Stimulated activated naive CD8-positive, alpha-beta T cell treated with anti-CD3 and anti-CD28 coated beads, Interleukin-15, amount 100 ng/mL, for 72 hours (primary cell): Measurements from ENCODE around the gene SPNS2.

Experiments
- ATAC-seq: fragments of 150-1000 bp; cut with Tn5 transposase; 2 replicates; pipeline ENCODE4 v1.10.0; 2021; ENCODE audit warnings: mild to moderate bottlenecking, moderate library complexity
- DNase-seq, 2 donors: peaks; one replicate each; pipeline ENCODE4 v3.0.0; 2021 to 2022
- H3K27ac Mint-ChIP-seq, 2 donors: one replicate each; pipeline ENCODE4 v1.8.0; 2022; ENCODE audit warnings: mild to moderate bottlenecking in 2 of 2, mixed read lengths in 2 of 2, moderate library complexity in 2 of 2
- H3K27me3 Mint-ChIP-seq: one replicate; pipeline ENCODE4 v1.8.0; 2022; ENCODE audit warnings: mixed read lengths
- H3K4me1 Mint-ChIP-seq: one replicate; pipeline ENCODE4 v1.8.0; 2022; ENCODE audit warnings: mild to moderate bottlenecking, mixed read lengths
- H3K4me3 Mint-ChIP-seq, 2 donors: one replicate each; pipeline ENCODE4 v1.8.0; 2022; ENCODE audit warnings: mild to moderate bottlenecking in 2 of 2, mixed read lengths in 2 of 2, moderate library complexity in 1 of 2
- H3K9me3 Mint-ChIP-seq, 2 donors: one replicate each; pipeline ENCODE4 v1.8.0; 2022; ENCODE audit warnings: mixed read lengths in 2 of 2

Gene SPNS2

GRCh38 chr17:4555873-4556759 lies 57.4 kb downstream of the SPNS2 start:
- H3K27ac Mint-ChIP-seq, result peak overlapping the region; percentile 97 to 99
- no peak for DNase-seq
- H3K27me3 Mint-ChIP-seq, result no peaks in the 10 kb centered on the region
- H3K4me1 Mint-ChIP-seq, result peaks cover 42% of the 10 kb centered on the region
- ATAC-seq, result no peak
- no peaks in the 10 kb centered on the region for H3K9me3 Mint-ChIP-seq
- peak overlapping the region; percentile 88 to 91 for H3K4me3 Mint-ChIP-seq

- ATAC-seq (no peak), DNase-seq (no peak)
- no peaks in the 10 kb centered on the region for H3K27me3 Mint-ChIP-seq
- H3K9me3 Mint-ChIP-seq, result no peaks in the 10 kb centered on the region
- H3K27ac Mint-ChIP-seq, result no peak overlapping the region
- H3K4me3 Mint-ChIP-seq, result no peak overlapping the region
- H3K4me1 Mint-ChIP-seq, result peaks cover 44% of the 10 kb centered on the region
Measured at GRCh38 chr17:4556996-4557395, 58.3 kb downstream of the SPNS2 start.

GRCh38 chr17:4557626-4558346 lies 59.1 kb downstream of the SPNS2 start:
- Mint-ChIP-seq H3K27me3 (no peaks in the 10 kb centered on the region), H3K9me3 (no peaks in the 10 kb centered on the region), H3K4me3 (no peak overlapping the region), H3K27ac (peak overlapping the region; percentile 67 to 86), H3K4me1 (peaks cover 52% of the 10 kb centered on the region)
- no peak for ATAC-seq
- DNase-seq, result no peak

- Mint-ChIP-seq H3K9me3 (no peaks in the 10 kb centered on the region), H3K27ac (peak overlapping the region in 1 of 2 donors; percentile 67), H3K27me3 (no peaks in the 10 kb centered on the region), H3K4me1 (peaks cover 55% of the 10 kb centered on the region), H3K4me3 (no peak overlapping the region)
- DNase-seq (no peak), ATAC-seq (no peak)
Measured at GRCh38 chr17:4558347-4558971, 59.8 kb downstream of the SPNS2 start.

- Mint-ChIP-seq H3K4me1 (peaks cover 53% of the 10 kb centered on the region), H3K4me3 (no peak overlapping the region), H3K27ac (no peak overlapping the region), H3K27me3 (no peaks in the 10 kb centered on the region), H3K9me3 (no peaks in the 10 kb centered on the region)
- ATAC-seq, result no peak
- no peak for DNase-seq
Measured at GRCh38 chr17:4559139-4559791, 60.6 kb downstream of the SPNS2 start.

GRCh38 chr17:4559966-4560365 lies 61.3 kb downstream of the SPNS2 start:
- no peak overlapping the region for H3K4me3 Mint-ChIP-seq
- no peak overlapping the region for H3K27ac Mint-ChIP-seq
- H3K27me3 Mint-ChIP-seq, result no peaks in the 10 kb centered on the region
- ATAC-seq (no peak), DNase-seq (no peak)
- H3K4me1 Mint-ChIP-seq, result peaks cover 46% of the 10 kb centered on the region
- no peaks in the 10 kb centered on the region for H3K9me3 Mint-ChIP-seq

GRCh38 chr17:4560421-4560820 lies 61.7 kb downstream of the SPNS2 start, which contains the start of gene GGT6:
TSS of gene GGT6 (minus strand) at chr17:4560577. CDS start at chr17:4560521, 56 bp downstream.
- H3K4me3 Mint-ChIP-seq, result no peak within 1 kb of the TSS
- no peak for ATAC-seq
- peaks cover 48% of the 10 kb centered on the region for H3K4me1 Mint-ChIP-seq
- no peak within 1 kb of the TSS for H3K27ac Mint-ChIP-seq
- H3K27me3 Mint-ChIP-seq, result no peaks in the 10 kb centered on the region
- DNase-seq, result no peak
- H3K9me3 Mint-ChIP-seq, result no peaks in the 10 kb centered on the region

- Mint-ChIP-seq H3K27me3 (no peaks in the 10 kb centered on the region), H3K4me3 (no peak overlapping the region), H3K4me1 (peaks cover 48% of the 10 kb centered on the region), H3K27ac (no peak overlapping the region), H3K9me3 (no peaks in the 10 kb centered on the region)
- DNase-seq, result no peak
- no peak for ATAC-seq
Measured at GRCh38 chr17:4560837-4561256, 62.2 kb downstream of the SPNS2 start.

GRCh38 chr17:4562015-4562969 lies 63.6 kb downstream of the SPNS2 start:
- peaks cover 50% of the 10 kb centered on the region for H3K4me1 Mint-ChIP-seq
- H3K9me3 Mint-ChIP-seq, result no peaks in the 10 kb centered on the region
- H3K4me3 Mint-ChIP-seq, result peak overlapping the region; percentile 56 to 63
- peak overlapping the region; percentile 30 to 97 for H3K27ac Mint-ChIP-seq
- H3K27me3 Mint-ChIP-seq, result peaks cover 8% of the 10 kb centered on the region
- peak; percentile 16 for ATAC-seq
- DNase-seq, result no peak

GRCh38 chr17:4565209-4566141 lies 66.8 kb downstream of the SPNS2 start:
- peak overlapping the region; percentile 69 to 73 for H3K27ac Mint-ChIP-seq
- peaks cover 14% of the 10 kb centered on the region for H3K27me3 Mint-ChIP-seq
- ATAC-seq (peak; percentile 62), DNase-seq (peak; percentile 50 to 64)
- peaks cover 47% of the 10 kb centered on the region for H3K4me1 Mint-ChIP-seq
- H3K9me3 Mint-ChIP-seq, result no peaks in the 10 kb centered on the region
- peak overlapping the region; percentile 51 to 53 for H3K4me3 Mint-ChIP-seq

- peak; percentile 42 to 57 for DNase-seq
- Mint-ChIP-seq H3K27me3 (peaks cover 14% of the 10 kb centered on the region), H3K4me1 (peaks cover 45% of the 10 kb centered on the region), H3K4me3 (no peak overlapping the region), H3K27ac (peak overlapping the region in 1 of 2 donors; percentile 23), H3K9me3 (no peaks in the 10 kb centered on the region)
- ATAC-seq, result peak; percentile 56
Measured at GRCh38 chr17:4566785-4567184, 68.1 kb downstream of the SPNS2 start.

GRCh38 chr17:4569591-4569990 lies 70.9 kb downstream of the SPNS2 start:
- H3K4me3 Mint-ChIP-seq, result no peak overlapping the region
- no peak overlapping the region for H3K27ac Mint-ChIP-seq
- H3K9me3 Mint-ChIP-seq, result no peaks in the 10 kb centered on the region
- no peak for ATAC-seq
- DNase-seq, result no peak
- peaks cover 38% of the 10 kb centered on the region for H3K4me1 Mint-ChIP-seq
- H3K27me3 Mint-ChIP-seq, result peaks cover 14% of the 10 kb centered on the region

- Mint-ChIP-seq H3K9me3 (no peaks in the 10 kb centered on the region), H3K27me3 (peaks cover 17% of the 10 kb centered on the region), H3K4me1 (peaks cover 25% of the 10 kb centered on the region), H3K4me3 (no peak overlapping the region), H3K27ac (no peak overlapping the region)
- ATAC-seq (no peak), DNase-seq (no peak)
Measured at GRCh38 chr17:4572131-4572530, 73.5 kb downstream of the SPNS2 start.
